BLaER1 treated with 17β-estradiol and CSF1 and Interleukin-3, amounts not matched to agents 10 nM and 100 nM (cell line): ENCODE data around the gene DOP1A.

ENCODE experiments used
- H3K27ac ChIP-seq, 11 experiments: shearing (Covaris generic); formaldehyde crosslinking; 2 replicates each; pipeline ENCODE4 v1.8.1; 2022
- H3K27me3 ChIP-seq, 11 experiments: shearing (Covaris generic); formaldehyde crosslinking; 2 replicates each; pipeline ENCODE4 v1.8.1; 2022
- H3K36me3 ChIP-seq, 11 experiments: shearing (Covaris generic); formaldehyde crosslinking; 2 replicates each; pipeline ENCODE4 v1.8.1; 2022
- H3K4me1 ChIP-seq, 10 experiments: shearing (Covaris generic); formaldehyde crosslinking; 2 replicates each; pipeline ENCODE4 v1.8.1; 2022
- H3K4me2 ChIP-seq, 11 experiments: shearing (Covaris generic); formaldehyde crosslinking; 2 replicates each; pipeline ENCODE4 v1.8.1; 2022
- H3K4me3 ChIP-seq, 10 experiments: shearing (Covaris generic); formaldehyde crosslinking; 2 replicates each; pipeline ENCODE4 v1.8.1; 2022
- H3K9ac ChIP-seq, 11 experiments: shearing (Covaris generic); formaldehyde crosslinking; 2 replicates each; pipeline ENCODE4 v1.8.1; 2022
- H3K9me3 ChIP-seq, 11 experiments: shearing (Covaris generic); formaldehyde crosslinking; replicated peaks in 1 of 11; 2 replicates each; pipeline ENCODE4 v1.8.1; 2022
- H4K20me1 ChIP-seq, 11 experiments: shearing (Covaris generic); formaldehyde crosslinking; 2 replicates each; pipeline ENCODE4 v1.8.1; 2022
- Cebpa-rat ChIP-seq, 11 experiments: shearing (Covaris generic); IDR thresholded peaks; 2 replicates each; pipeline ENCODE4 v1.8.1; 2022

Gene DOP1A

DNA sequence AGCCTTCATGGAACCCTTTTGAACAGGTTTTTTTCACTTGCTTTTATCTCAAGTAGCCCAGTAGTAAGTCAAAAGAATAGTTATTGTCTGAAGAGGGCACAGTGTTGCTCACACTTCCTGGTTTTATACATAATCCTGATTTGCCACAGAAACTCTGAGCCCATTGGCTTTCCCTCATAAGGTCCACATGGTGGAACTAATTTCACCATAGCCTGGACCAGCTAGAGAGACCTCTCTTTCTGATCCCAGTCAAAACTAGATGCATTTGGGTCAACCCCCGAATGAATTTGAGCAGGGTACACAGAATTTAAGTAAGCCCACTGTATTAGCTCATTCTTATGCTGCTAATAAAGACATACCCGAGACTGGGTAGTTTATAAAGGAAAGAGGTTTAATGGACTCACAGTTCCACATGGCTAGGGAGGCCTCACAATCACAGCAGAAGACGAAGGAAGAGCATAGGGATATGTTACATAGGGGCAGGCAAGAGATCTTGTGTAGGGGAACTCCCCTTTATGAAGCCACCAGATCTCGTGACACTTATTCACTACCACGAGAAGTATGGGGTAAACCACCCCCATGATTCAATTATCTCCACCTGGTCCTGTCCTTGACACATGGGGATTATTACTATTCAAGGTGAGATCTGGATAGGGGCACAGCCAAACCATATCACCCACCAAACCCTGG lies 131.8 kb downstream of the DOP1A start:
- H3K4me2 ChIP-seq, result no peak overlapping the region

DNA sequence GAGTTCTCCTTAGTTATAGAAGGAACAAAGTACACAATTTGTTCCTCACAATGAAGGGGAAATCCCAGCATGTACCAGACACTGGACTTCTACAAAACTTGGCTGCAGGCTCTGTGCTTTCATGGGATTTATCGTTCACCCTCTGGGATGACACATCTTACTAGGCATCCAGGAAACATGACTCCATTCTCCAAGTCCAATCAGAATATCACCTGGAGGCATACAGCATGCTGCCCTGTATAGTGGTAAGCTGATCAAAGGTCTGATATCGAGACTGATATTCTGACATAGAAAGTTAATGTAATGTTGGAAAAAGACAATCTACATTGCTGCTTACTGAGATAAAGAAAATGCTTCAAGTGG lies 132.4 kb downstream of the DOP1A start:
- Histone ChIP-seq H3K4me2 (no peak overlapping the region), H3K9me3 (no peaks in the 10 kb centered on the region), H3K4me1 (peaks cover 0 to 6% (median 0%) of the 10 kb centered on the region in 10 experiments; a peak in 1 of 20 replicates), H3K27ac (no peak overlapping the region), H3K36me3 (no peaks in the 10 kb centered on the region), H4K20me1 (no peaks in the 10 kb centered on the region), H3K9ac (no peak overlapping the region), H3K27me3 (no peaks in the 10 kb centered on the region), H3K4me3 (no peak overlapping the region)
- TF ChIP-seq Cebpa-rat (IDR thresholded peaks at IDR 0.05), result no peak

More for the DNA sequence above, 131.8 kb downstream of the DOP1A start:
- Histone ChIP-seq H4K20me1 (no peaks in the 10 kb centered on the region), H3K27ac (no peak overlapping the region), H3K27me3 (no peaks in the 10 kb centered on the region), H3K36me3 (no peaks in the 10 kb centered on the region), H3K9me3 (no peaks in the 10 kb centered on the region), H3K9ac (no peak overlapping the region), H3K4me1 (peaks cover 0 to 6% (median under 1%) of the 10 kb centered on the region in 10 experiments; a peak in 7 of 20 replicates), H3K4me3 (no peak overlapping the region)
- TF ChIP-seq Cebpa-rat (IDR thresholded peaks at IDR 0.05), result no peak

DNA sequence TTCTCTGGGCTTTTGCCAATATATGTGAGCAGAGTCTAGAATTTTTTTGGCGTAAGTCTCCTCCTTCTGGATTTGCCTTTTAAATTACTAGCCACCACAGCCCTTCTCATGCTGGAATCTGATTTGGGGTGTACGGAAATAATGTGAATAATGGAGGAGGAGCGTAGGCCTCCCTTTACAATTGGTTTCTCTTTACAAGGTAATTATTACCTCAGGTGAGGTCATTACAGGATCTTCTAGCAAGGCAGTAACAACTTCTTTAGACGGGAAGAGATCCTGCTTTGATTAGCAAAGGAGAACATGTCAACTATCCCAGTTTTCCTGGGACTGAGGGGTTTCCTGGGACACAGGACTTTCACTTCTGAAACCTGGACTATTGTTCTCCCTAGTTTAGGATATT lies 134.6 kb downstream of the DOP1A start:
- H3K4me1 ChIP-seq, result no peaks in the 10 kb centered on the region; a peak in 1 of 20 replicates
- H3K4me2 ChIP-seq, result no peak overlapping the region
- no peak for TF ChIP-seq Cebpa-rat (IDR thresholded peaks at IDR 0.05)
- no peaks in the 10 kb centered on the region for H3K27me3 ChIP-seq
- H4K20me1 ChIP-seq, result no peaks in the 10 kb centered on the region
- no peaks in the 10 kb centered on the region for H3K36me3 ChIP-seq
- H3K9me3 ChIP-seq, result no peaks in the 10 kb centered on the region
- no peak overlapping the region for H3K27ac ChIP-seq
- H3K4me3 ChIP-seq, result no peak overlapping the region
- no peak overlapping the region for H3K9ac ChIP-seq

DNA sequence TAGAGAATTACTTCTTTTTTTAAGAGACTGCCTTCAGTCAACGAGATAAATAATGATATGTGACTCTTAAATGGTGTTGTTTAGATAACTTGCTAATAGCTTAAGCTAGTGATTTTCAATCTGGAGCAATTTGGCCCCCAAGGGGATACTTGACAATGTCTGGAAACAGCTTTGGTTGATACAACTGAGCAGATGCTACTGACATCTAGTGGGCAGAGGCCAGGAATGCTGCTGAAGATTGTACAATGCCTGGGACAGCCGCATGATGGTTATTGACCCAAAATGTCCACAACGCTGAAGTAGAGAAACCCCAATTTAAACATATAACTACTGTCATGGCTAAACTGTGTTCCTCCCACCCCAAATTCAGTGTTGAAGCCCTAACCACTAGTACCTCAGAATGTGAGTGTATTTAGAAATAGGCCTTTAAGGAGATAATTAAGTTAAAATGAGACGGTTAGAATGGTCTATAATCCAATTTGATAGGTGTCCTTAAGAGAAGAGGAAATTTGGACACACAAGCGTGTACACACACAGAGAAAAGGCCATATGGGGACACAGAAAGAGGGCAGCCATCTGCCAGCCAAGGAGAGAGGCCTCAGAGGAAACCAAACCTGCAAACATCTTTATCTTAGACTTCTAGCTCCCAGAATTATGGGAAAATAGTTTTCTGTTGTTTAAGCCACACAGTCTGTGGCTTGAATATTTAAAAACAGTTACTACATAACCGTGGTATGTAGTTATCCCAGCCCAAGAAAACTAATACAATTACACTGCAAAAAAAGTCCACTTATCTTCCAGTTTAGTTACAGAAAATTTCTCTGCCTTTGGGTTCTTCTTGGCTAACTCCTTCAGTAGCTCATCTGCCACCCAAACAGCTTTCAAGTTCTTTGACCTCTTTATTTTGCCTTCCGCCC lies 147.9 kb downstream of the DOP1A start:
- Histone ChIP-seq H3K4me3 (no peak overlapping the region), H3K9ac (no peak overlapping the region), H3K36me3 (no peaks in the 10 kb centered on the region), H3K27ac (no peak overlapping the region), H3K4me2 (no peak overlapping the region), H3K4me1 (no peaks in the 10 kb centered on the region), H3K9me3 (no peaks in the 10 kb centered on the region), H3K27me3 (no peaks in the 10 kb centered on the region), H4K20me1 (no peaks in the 10 kb centered on the region)
- TF ChIP-seq Cebpa-rat (IDR thresholded peaks at IDR 0.05), result no peak

DNA sequence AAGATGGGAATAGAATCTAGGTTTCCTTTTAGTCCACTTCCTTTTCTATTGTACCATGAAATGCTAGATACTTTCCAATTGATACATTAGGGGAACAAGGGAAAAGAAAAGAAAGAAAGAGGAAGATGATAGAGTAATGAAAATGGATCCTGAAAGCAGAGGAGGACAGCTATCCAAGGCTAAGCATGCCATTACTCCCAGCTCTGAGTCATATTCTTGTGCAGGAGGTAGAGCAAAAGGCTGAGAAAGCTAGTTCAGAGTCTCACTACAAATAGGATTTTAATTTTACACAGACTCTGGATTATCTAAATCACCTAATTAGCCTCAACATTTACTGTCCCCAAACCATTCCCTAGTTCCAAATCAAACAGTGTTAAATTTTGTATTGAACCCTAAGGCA lies 149.3 kb downstream of the DOP1A start:
- H3K27ac ChIP-seq, result no peak overlapping the region
- H3K4me2 ChIP-seq, result no peak overlapping the region
- TF ChIP-seq Cebpa-rat (IDR thresholded peaks at IDR 0.05), result no peak
- H3K36me3 ChIP-seq, result no peaks in the 10 kb centered on the region
- no peaks in the 10 kb centered on the region for H4K20me1 ChIP-seq
- H3K9ac ChIP-seq, result no peak overlapping the region
- no peak overlapping the region for H3K4me3 ChIP-seq
- H3K4me1 ChIP-seq, result no peaks in the 10 kb centered on the region
- H3K27me3 ChIP-seq, result no peaks in the 10 kb centered on the region
- no peaks in the 10 kb centered on the region for H3K9me3 ChIP-seq
